Mammary epithelial cell (primary cell): ENCODE measurements around the gene ARL10.
A peak's percentile ranks its signal among the peaks of the same experiment; 100 is the strongest.

ENCODE experiments used
- CTCF ChIP-seq, 2 donors: IDR thresholded peaks in 1 of 2; conservative IDR thresholded peaks in 1 of 2; 2 replicates each; pipeline ENCODE4 v1.5.1; 2011 to 2012; ENCODE audit warnings: inconsistent platforms in 2 of 2, low read length in 2 of 2, mild to moderate bottlenecking in 2 of 2, control low read depth in 1 of 2, low read depth in 1 of 2; ENCODE audit not compliant: insufficient read depth in 1 of 2; ENCODE audit errors: extremely low read depth in 1 of 2
- EZH2 ChIP-seq: IDR thresholded peaks from 2 replicates; pipeline ENCODE4 v1.6.1; 2012; ENCODE audit warnings: low read length, inconsistent platforms, borderline replicate concordance

- TF ChIP-seq CTCF (conservative IDR thresholded peaks at IDR 0.05 in 1 of 2, IDR thresholded peaks at IDR 0.05 in 1 of 2; ENCODE audit: extremely low read depth in 1 of 2, insufficient read depth in 1 of 2, low read depth in 1 of 2, low read length in 2 of 2), result peak; percentile 18 to 27
- TF ChIP-seq EZH2, result no peak
Measured at GRCh38 chr5:176319827-176320554, 45.3 kb upstream of the ARL10 start.
